Aorta (tissue), 5 donors: ENCODE measurements around the gene SYN1. TPM values are rescaled to one million over a fixed set of nuclear protein-coding genes. Genes with fewer than 3 reads are reported as not detected.
A peak's percentile ranks its signal among the peaks of the same experiment; 100 is the strongest.
"Not testable (repeated sequence)": the region's sequence is repeated elsewhere in the genome, so short reads cannot be mapped to it uniquely, and the experiment has no call there.

Source experiments
- ATAC-seq: fragments of 200-7000 bp; cut with Tn5 transposase; one replicate; pipeline ENCODE4 v1.9.1; 2022; ENCODE audit warnings: moderate library complexity; ENCODE audit not compliant: low FRiP score
- DNase-seq, 2 donors: peaks; one replicate each; pipeline ENCODE4 v3.0.0-alpha.2; 2020
- H3K27ac ChIP-seq, 2 donors: one replicate each; pipeline ENCODE4 v1.5.1; 2013; ENCODE audit warnings: low read length in 2 of 2, mild to moderate bottlenecking in 2 of 2, moderate library complexity in 2 of 2, control low read depth in 1 of 2, inconsistent platforms in 1 of 2, low read depth in 1 of 2
- H3K27me3 ChIP-seq, 2 donors: one replicate each; pipeline ENCODE4 v1.6.1; 2013; ENCODE audit warnings: control low read depth in 1 of 2, low read length in 1 of 2, mild to moderate bottlenecking in 1 of 2, moderate library complexity in 1 of 2; ENCODE audit not compliant: insufficient read depth in 2 of 2, control insufficient read depth in 1 of 2
- H3K36me3 ChIP-seq, 2 donors: one replicate each; pipeline ENCODE4 v1.6.1; 2013; ENCODE audit warnings: control low read depth in 1 of 2, low read length in 1 of 2, mild to moderate bottlenecking in 1 of 2; ENCODE audit not compliant: insufficient read depth in 2 of 2, control insufficient read depth in 1 of 2
- H3K4me1 ChIP-seq, 2 donors: one replicate each; pipeline ENCODE4 v1.6.1; 2013; ENCODE audit warnings: low read length in 2 of 2, control low read depth in 1 of 2, mild to moderate bottlenecking in 1 of 2, moderate library complexity in 1 of 2; ENCODE audit not compliant: insufficient read depth in 2 of 2, control insufficient read depth in 1 of 2
- H3K4me3 ChIP-seq, 2 donors: one replicate each; pipeline ENCODE4 v1.5.1; 2013; ENCODE audit warnings: low read length in 2 of 2, control low read depth in 1 of 2, mild to moderate bottlenecking in 1 of 2
- H3K9me3 ChIP-seq: one replicate; pipeline ENCODE4 v1.6.1; 2013; ENCODE audit warnings: mild to moderate bottlenecking, low read length; ENCODE audit not compliant: control insufficient read depth
- WGBS, 2 donors: extraction: QIAGEN DNeasy Blood & Tissue Kit; methylation state at CpG; one replicate each; pipeline ENCODE4 v1.1.7; 2013; 5-methylcytosine and 5-hydroxymethylcytosine counted together
- intact Hi-C, 2 donors: fragments of 100-400 bp; cut with DNase I; formaldehyde crosslinking; loops; one replicate each; pipeline versions ENCODE4 v1.14.2 to v1.15.0; 2022
- long read RNA-seq, 2 donors: library from polyadenylated mRNA; unstranded; transcript quantifications; one replicate each; pipeline ENCODE4 v2.0.0, GENCODE V29; 2020 to 2021
- polyA plus RNA-seq, 2 donors: library from polyadenylated mRNA; stranded (reverse); fragments of 200-250 nt; gene quantifications; one replicate each; pipeline ENCODE4 v1.2.3, GENCODE V29; 2013
- total RNA-seq, 2 donors: library from RNA; stranded (reverse); fragmentation: NEBNext Ultra II Directional; extraction: Animal tissue kit (Norgen Biotek cat#: 25700); gene quantifications; one replicate each; pipeline ENCODE4 v1.2.1, GENCODE V29; 2021
- donor health status: healthy with polysubstance abuse.
- donor health status: Bipolar disorder and iron deficiency.
- donor health status: DM: no; HTN: no; CAD: no.
- donor health status: DM: no; HTN: no; CAD: no.
- donor health status: DM: yes; HTN: yes; CAD: no.

SYN1 gene
- total RNA-seq (1 to 10 TPM; 1.5 TPM), polyA plus RNA-seq (1 to 10 TPM in 1 of 2 donors, under 1 TPM in 1; 0.90 to 1.9 TPM)
- long read RNA-seq, donor 1, result 0 reads
- long read RNA-seq, donor 2, result 0 reads

GRCh38 chrX:47619486-47620302, at the start of gene SYN1:
TSS of gene SYN1 (minus strand) at chrX:47619857. CDS start at chrX:47619728, 129 bp downstream.
- ATAC-seq, result peak; percentile 91
- no peaks in the 10 kb centered on the region for H3K4me1 ChIP-seq
- H3K9me3 ChIP-seq, result no peaks in the 10 kb centered on the region
- no peak within 1 kb of the TSS for H3K4me3 ChIP-seq
- intact Hi-C loops, result no loop called here
- DNase-seq, result peak; percentile 86 to 92
- H3K36me3 ChIP-seq, result no peaks in the 10 kb centered on the region
- no peaks in the 10 kb centered on the region for H3K27me3 ChIP-seq
- WGBS, 2 donors, result 1 to 41% methylated on average over 85 to 88 of the region's 88 CpGs
- no peak within 1 kb of the TSS for H3K27ac ChIP-seq

- H3K36me3 ChIP-seq, H3K9me3 ChIP-seq, intact Hi-C loops, H3K4me1 ChIP-seq, H3K4me3 ChIP-seq, ATAC-seq, H3K27ac ChIP-seq, H3K27me3 ChIP-seq, DNase-seq: not testable (repeated sequence)
- WGBS, 2 donors, result 82 to 90% methylated on average over 4 of the region's 4 CpGs
Measured at GRCh38 chrX:47665797-47666196, 46.1 kb upstream of the SYN1 start.

- intact Hi-C loops, result no loop called here
- Histone ChIP-seq H3K4me1 (no peaks in the 10 kb centered on the region), H3K36me3 (no peaks in the 10 kb centered on the region), H3K9me3 (no peaks in the 10 kb centered on the region), H3K27ac (no peak overlapping the region), H3K4me3 (no peak overlapping the region), H3K27me3 (no peaks in the 10 kb centered on the region)
- WGBS, 2 donors, result 81 to 84% methylated on average over 5 of the region's 5 CpGs
- ATAC-seq (no peak), DNase-seq (no peak)
Measured at GRCh38 chrX:47664737-47665136, 45.1 kb upstream of the SYN1 start.

GRCh38 chrX:47662144-47662657, 42.5 kb upstream of the SYN1 start:
- Histone ChIP-seq H3K4me3 (no peak overlapping the region), H3K9me3 (no peaks in the 10 kb centered on the region), H3K36me3 (no peaks in the 10 kb centered on the region), H3K4me1 (no peaks in the 10 kb centered on the region), H3K27me3 (no peaks in the 10 kb centered on the region), H3K27ac (no peak overlapping the region)
- 56 to 93% methylated on average over 1 of the region's 1 CpG for WGBS, 2 donors
- intact Hi-C loops, result no loop called here
- no peak for DNase-seq
- no peak for ATAC-seq

GRCh38 chrX:47661539-47661938, 41.9 kb upstream of the SYN1 start:
- intact Hi-C loops, result no loop called here
- H3K4me3 ChIP-seq, result no peak overlapping the region
- no peak for DNase-seq
- no peaks in the 10 kb centered on the region for H3K4me1 ChIP-seq
- 74 to 94% methylated on average over 7 of the region's 7 CpGs for WGBS, 2 donors
- H3K9me3 ChIP-seq, result no peaks in the 10 kb centered on the region
- no peaks in the 10 kb centered on the region for H3K27me3 ChIP-seq
- ATAC-seq, result no peak
- H3K27ac ChIP-seq, result no peak overlapping the region
- no peaks in the 10 kb centered on the region for H3K36me3 ChIP-seq

- H3K4me3 ChIP-seq, result no peak overlapping the region
- ATAC-seq (no peak), DNase-seq (no peak)
- H3K36me3 ChIP-seq, result no peaks in the 10 kb centered on the region
- H3K4me1 ChIP-seq, result no peaks in the 10 kb centered on the region
- peak overlapping the region in 1 of 2 donors; percentile 87 for H3K27ac ChIP-seq
- intact Hi-C loops, result loop anchor here in 1 of 2 donors (10.0 kb wide), 2 partner anchors 175 to 365 kb away; partner anchors contain the start of gene ZNF81
- H3K9me3 ChIP-seq, result no peaks in the 10 kb centered on the region
- no peaks in the 10 kb centered on the region for H3K27me3 ChIP-seq
- 20 to 50% methylated on average over 8 of the region's 8 CpGs for WGBS, 2 donors
Measured at GRCh38 chrX:47659421-47659726, 39.7 kb upstream of the SYN1 start.

GRCh38 chrX:47658684-47659420, 39.2 kb upstream of the SYN1 start, which contains the start of gene UXT:
TSS of gene UXT (minus strand) at chrX:47659180. CDS start at chrX:47658927, 253 bp downstream.
- H3K36me3 ChIP-seq, result no peaks in the 10 kb centered on the region
- 1 to 33% methylated on average over 54 of the region's 54 CpGs for WGBS, 2 donors
- H3K9me3 ChIP-seq, result no peaks in the 10 kb centered on the region
- DNase-seq, result peak; percentile 96
- no peaks in the 10 kb centered on the region for H3K27me3 ChIP-seq
- peak within 1 kb of the TSS in 1 of 2 donors; percentile 94 for H3K27ac ChIP-seq
- H3K4me3 ChIP-seq, result peak within 1 kb of the TSS in 1 of 2 donors; percentile 67
- peak; percentile 94 for ATAC-seq
- intact Hi-C loops, result loop anchor here in 1 of 2 donors (10.0 kb wide), 2 partner anchors 176 to 366 kb away; partner anchors contain the start of gene ZNF81
- H3K4me1 ChIP-seq, result no peaks in the 10 kb centered on the region

GRCh38 chrX:47658301-47658683, 38.6 kb upstream of the SYN1 start:
- no peak for DNase-seq
- Histone ChIP-seq H3K27me3 (no peaks in the 10 kb centered on the region), H3K27ac (no peak overlapping the region), H3K9me3 (no peaks in the 10 kb centered on the region), H3K4me3 (peak overlapping the region in 1 of 2 donors; percentile 64), H3K4me1 (no peaks in the 10 kb centered on the region), H3K36me3 (no peaks in the 10 kb centered on the region)
- ATAC-seq, result no peak
- intact Hi-C loops, result loop anchor here in 1 of 2 donors (10.0 kb wide), 2 partner anchors 177 to 367 kb away; partner anchors contain the start of gene ZNF81
- 2 to 42% methylated on average over 13 of the region's 13 CpGs for WGBS, 2 donors
